Type B pancreatic cell (in vitro differentiated cells): ENCODE data around the gene RBM27. TPM values are rescaled to one million over a fixed set of nuclear protein-coding genes. Genes with fewer than 3 reads are reported as not detected.

Experiments
- DNase-seq: peaks from one replicate; pipeline ENCODE4 v3.0.0; 2021; ENCODE audit warnings: mixed read lengths; ENCODE audit not compliant: unreplicated experiment; ENCODE audit errors: extremely low spot score
- H3K27ac Mint-ChIP-seq: 2 replicates; pipeline ENCODE4 v1.8.0; 2021; ENCODE audit warnings: mild to moderate bottlenecking, mixed read lengths
- H3K27me3 Mint-ChIP-seq: 2 replicates; pipeline ENCODE4 v1.8.0; 2021; ENCODE audit warnings: mixed read lengths
- H3K36me3 Mint-ChIP-seq: 2 replicates; pipeline ENCODE4 v1.8.0; 2021; ENCODE audit warnings: mixed read lengths
- H3K4me1 Mint-ChIP-seq: one replicate; pipeline ENCODE4 v1.8.0; 2021; ENCODE audit warnings: mixed read lengths; ENCODE audit not compliant: unreplicated experiment
- H3K4me3 Mint-ChIP-seq: 2 replicates; pipeline ENCODE4 v1.8.0; 2021; ENCODE audit warnings: mild to moderate bottlenecking, mixed read lengths
- H3K9me3 Mint-ChIP-seq: 2 replicates; pipeline ENCODE4 v1.8.0; 2021; ENCODE audit warnings: mixed read lengths
- total RNA-seq: library from RNA; stranded (reverse); gene quantifications from 2 replicates; pipeline ENCODE4 v1.2.1, GENCODE V29; 2021; ENCODE audit warnings: low replicate concordance
- TF ChIP-seq, protein P1 (sequence below): fragments of 200-600 bp; sonication (generic); conservative IDR thresholded peaks from 2 replicates; pipeline ENCODE4 v1.5.0; 2021; ENCODE audit warnings: antibody characterized with exemption, mild to moderate bottlenecking

Gene RBM27
- total RNA-seq, 1 donor from 2014 or later = 19.8 TPM

DNA sequence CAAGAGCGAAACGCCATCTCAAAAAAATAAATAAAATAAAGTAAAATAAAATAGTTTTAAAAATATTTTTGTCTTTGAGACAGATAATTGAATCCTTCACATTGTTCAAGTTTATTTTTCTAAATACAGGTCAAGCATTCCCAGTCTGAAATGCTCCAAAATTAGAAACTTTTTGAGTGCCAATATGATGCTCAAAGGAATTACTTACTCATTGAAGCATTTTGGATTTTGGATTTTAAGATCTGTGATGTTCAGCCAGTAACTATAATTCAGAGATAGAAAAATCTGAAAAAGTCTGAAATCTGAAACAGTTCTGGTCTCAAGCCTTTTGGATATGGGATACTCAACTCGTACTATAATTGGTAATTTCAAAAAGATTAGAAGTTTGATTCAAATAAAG, 39.8 kb downstream of the RBM27 start:
- Mint-ChIP-seq H3K9me3 (no peaks in the 10 kb centered on the region), H3K27ac (no peak overlapping the region), H3K4me1 (no peaks in the 10 kb centered on the region), H3K4me3 (no peak overlapping the region), H3K27me3 (no peaks in the 10 kb centered on the region), H3K36me3 (peaks cover 22% of the 10 kb centered on the region)
- no peak for DNase-seq
- TF ChIP-seq, protein P1, sequence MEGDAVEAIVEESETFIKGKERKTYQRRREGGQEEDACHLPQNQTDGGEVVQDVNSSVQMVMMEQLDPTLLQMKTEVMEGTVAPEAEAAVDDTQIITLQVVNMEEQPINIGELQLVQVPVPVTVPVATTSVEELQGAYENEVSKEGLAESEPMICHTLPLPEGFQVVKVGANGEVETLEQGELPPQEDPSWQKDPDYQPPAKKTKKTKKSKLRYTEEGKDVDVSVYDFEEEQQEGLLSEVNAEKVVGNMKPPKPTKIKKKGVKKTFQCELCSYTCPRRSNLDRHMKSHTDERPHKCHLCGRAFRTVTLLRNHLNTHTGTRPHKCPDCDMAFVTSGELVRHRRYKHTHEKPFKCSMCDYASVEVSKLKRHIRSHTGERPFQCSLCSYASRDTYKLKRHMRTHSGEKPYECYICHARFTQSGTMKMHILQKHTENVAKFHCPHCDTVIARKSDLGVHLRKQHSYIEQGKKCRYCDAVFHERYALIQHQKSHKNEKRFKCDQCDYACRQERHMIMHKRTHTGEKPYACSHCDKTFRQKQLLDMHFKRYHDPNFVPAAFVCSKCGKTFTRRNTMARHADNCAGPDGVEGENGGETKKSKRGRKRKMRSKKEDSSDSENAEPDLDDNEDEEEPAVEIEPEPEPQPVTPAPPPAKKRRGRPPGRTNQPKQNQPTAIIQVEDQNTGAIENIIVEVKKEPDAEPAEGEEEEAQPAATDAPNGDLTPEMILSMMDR = no peak

DNA sequence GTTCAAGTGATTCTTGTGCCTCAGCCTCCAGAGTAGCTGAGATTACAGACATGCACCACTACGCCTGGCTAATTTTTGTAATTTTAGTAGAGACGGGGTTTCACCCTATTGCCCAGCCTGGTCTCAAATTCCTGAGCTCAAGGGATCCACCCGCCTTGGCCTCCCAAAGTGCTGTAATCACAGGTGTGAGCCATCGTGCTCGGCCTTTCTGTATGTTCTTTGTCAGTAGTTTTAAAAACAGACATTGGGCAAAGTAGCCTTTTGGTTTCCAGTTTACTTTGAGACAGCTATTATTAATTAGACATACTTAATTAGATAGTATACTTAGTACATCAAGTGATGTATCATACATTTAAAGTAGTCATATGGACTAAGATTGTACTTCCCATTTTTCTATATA, 45.2 kb downstream of the RBM27 start:
- no peaks in the 10 kb centered on the region for H3K9me3 Mint-ChIP-seq
- H3K27me3 Mint-ChIP-seq = no peaks in the 10 kb centered on the region
- DNase-seq = no peak
- TF ChIP-seq, protein P1 = no peak
- no peak overlapping the region for H3K27ac Mint-ChIP-seq
- no peak overlapping the region for H3K4me3 Mint-ChIP-seq
- H3K36me3 Mint-ChIP-seq = peaks cover 21% of the 10 kb centered on the region
- H3K4me1 Mint-ChIP-seq = no peaks in the 10 kb centered on the region

DNA sequence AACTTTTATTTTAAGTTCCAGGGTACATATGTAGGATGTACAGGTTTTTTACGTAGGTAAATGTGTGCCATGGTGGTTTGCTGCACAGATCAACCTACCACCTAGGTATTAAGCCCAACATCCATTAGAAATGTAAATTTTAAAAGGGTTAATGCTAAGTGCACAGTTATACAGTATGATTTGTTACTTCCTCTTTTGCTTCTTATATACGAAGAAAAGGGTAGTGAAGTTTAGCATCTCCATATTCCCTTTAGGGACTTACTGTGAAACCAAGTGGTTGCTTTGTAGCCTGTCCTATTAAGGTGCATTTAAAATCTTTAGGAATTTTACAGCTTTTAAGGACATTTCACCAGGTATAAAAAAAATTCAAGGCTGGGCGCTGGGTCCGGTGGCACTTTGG, 46.4 kb downstream of the RBM27 start:
- Mint-ChIP-seq H3K4me3 (no peak overlapping the region), H3K36me3 (peaks cover 21% of the 10 kb centered on the region), H3K27me3 (no peaks in the 10 kb centered on the region), H3K27ac (no peak overlapping the region), H3K9me3 (no peaks in the 10 kb centered on the region), H3K4me1 (no peaks in the 10 kb centered on the region)
- TF ChIP-seq, protein P1 = no peak
- DNase-seq = no peak

Other genes starting within 250 kb of the RBM27 start
- 0.95 and 2.4 TPM in 2 replicates for gene PLAC8L1, start 98.0 kb upstream of the RBM27 start, total RNA-seq
- gene LARS1, start 21.0 kb upstream of the RBM27 start, total RNA-seq = 120 and 142 TPM in 2 replicates
- 0.19 TPM in 1 of 2 replicates, not detected in the other for gene POU4F3, start 135.2 kb downstream of the RBM27 start, total RNA-seq
- 72.8 and 101 TPM in 2 replicates for gene TCERG1, start 243.7 kb downstream of the RBM27 start, total RNA-seq